Prostate gland (tissue), 2 donors: ENCODE measurements around the gene SPTLC1.

Experiments
- CTCF ChIP-seq, 4 experiments: fragments of 200-600 bp in 2 of 4; fragments of 450-650 bp in 2 of 4; sonication (generic) in 2 of 4; IDR thresholded peaks; 1 replicate in 3 of 4; 2 replicates in 1 of 4; pipeline ENCODE4 v1.5.1; 2016 to 2019; ENCODE audit warnings: antibody characterized with exemption in 4 of 4, mild to moderate bottlenecking in 2 of 4, moderate library complexity in 2 of 4
- POLR2A ChIP-seq: fragments of 450-650 bp; IDR thresholded peaks from one replicate; pipeline ENCODE4 v1.6.1; 2016; ENCODE audit warnings: antibody characterized with exemption, mild to moderate bottlenecking

- TF ChIP-seq CTCF (IDR thresholded peaks at IDR 0.05) (no peak), POLR2A (no peak)
Observed at GRCh38 chr9:92064711-92065110, 50.5 kb downstream of the SPTLC1 start.
